Fibroblast of villous mesenchyme (primary cell): ENCODE data around the gene ADGRB2. TPM values are rescaled to one million over a fixed set of nuclear protein-coding genes. Genes with fewer than 3 reads are reported as not detected.

Experiments used
- DNase-seq: peaks from one replicate; pipeline ENCODE4 v3.0.0-alpha.2; 2010; ENCODE audit warnings: low read depth
- H3K4me3 ChIP-seq: 2 replicates; pipeline ENCODE4 v1.5.1; 2011; ENCODE audit warnings: low read depth, mild to moderate bottlenecking, low read length
- CTCF ChIP-seq: IDR thresholded peaks from 2 replicates; pipeline ENCODE4 v1.5.1; 2012; ENCODE audit warnings: low read depth, mild to moderate bottlenecking, low read length; ENCODE audit not compliant: insufficient read depth
- small RNA-seq: library from RNA; depleted of rRNA; stranded (forward); fragments of <200 nt; gene quantifications from one replicate; pipeline ENCODE3, GENCODE V24; 2012
- total RNA-seq: library from RNA; depleted of rRNA; stranded (reverse); fragments of >200 nt; gene quantifications from 2 replicates; pipeline ENCODE4 v1.2.3, GENCODE V29; 2012

The ADGRB2 gene
- total RNA-seq, 1 donor, result 14.2 TPM

- no peak for TF ChIP-seq CTCF
- no peak overlapping the region for H3K4me3 ChIP-seq
- DNase-seq, result no peak
Observed at GRCh38 chr1:31677949-31678348, 86.2 kb downstream of the ADGRB2 start.

DNA sequence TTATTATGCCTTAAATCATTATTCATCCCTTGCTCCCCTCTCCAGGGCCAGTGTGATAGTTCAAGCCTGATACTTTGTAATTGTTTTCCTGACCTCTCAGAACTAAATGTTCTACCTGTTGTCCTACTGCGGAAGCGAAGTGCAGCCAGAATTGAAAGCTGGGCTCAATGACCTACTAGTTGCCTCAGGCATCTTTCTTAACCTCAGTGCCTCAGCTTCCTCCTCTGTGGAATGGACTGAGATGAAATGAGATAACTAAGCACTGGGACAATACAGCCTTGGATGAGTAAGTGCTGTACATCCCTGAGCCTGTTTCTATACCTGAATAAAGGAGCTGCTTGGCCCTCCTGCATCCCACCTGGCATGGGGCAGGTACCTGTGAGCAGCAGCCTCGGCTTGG is 86.7 kb downstream of the ADGRB2 start:
- H3K4me3 ChIP-seq, result no peak overlapping the region
- no peak for DNase-seq
- no peak for TF ChIP-seq CTCF

Small RNA genes within 50 kb of the gene (small RNA-seq; reads per million reads assigned to genes)
- gene MIR4254, result not detected

Other genes with a start within 250 kb of the ADGRB2 start
- 60.5 and 87.6 TPM in 2 replicates for gene TINAGL1, start 187.8 kb downstream of the ADGRB2 start, total RNA-seq
- under 0.01 TPM in 2 replicates for gene HCRTR1, start 146.7 kb downstream of the ADGRB2 start, total RNA-seq
- 78.3 and 99.7 TPM in 2 replicates for gene PEF1, start 119.5 kb downstream of the ADGRB2 start, total RNA-seq
- 86.4 and 156 TPM in 2 replicates for gene COL16A1, start 60.3 kb downstream of the ADGRB2 start, total RNA-seq
- gene SPOCD1, start 51.7 kb upstream of the ADGRB2 start, total RNA-seq, result 62.2 and 73.4 TPM in 2 replicates
- gene PTP4A2, start 174.0 kb upstream of the ADGRB2 start, total RNA-seq, result 388 and 503 TPM in 2 replicates
- gene KHDRBS1, start 249.5 kb upstream of the ADGRB2 start, total RNA-seq, result 50.3 and 51.0 TPM in 2 replicates